Neutrophil (primary cell): Measurements from ENCODE around the gene TSPAN12.

Source experiments
- H3K27ac ChIP-seq: fragments of 200-600 bp; sonication (generic); 2 replicates; pipeline ENCODE4 v1.5.1; 2016; ENCODE audit warnings: mild to moderate bottlenecking, moderate library complexity
- H3K27me3 ChIP-seq: fragments of 200-600 bp; sonication (generic); 2 replicates; pipeline ENCODE4 v1.6.0; 2016; ENCODE audit warnings: mild to moderate bottlenecking
- H3K36me3 ChIP-seq: fragments of 200-600 bp; sonication (generic); 2 replicates; pipeline ENCODE4 v1.5.1; 2017
- H3K4me1 ChIP-seq, 2 experiments: fragments of 200-600 bp in 1 of 2; sonication (generic) in 1 of 2; 1 replicate in 1 of 2; 2 replicates in 1 of 2; pipeline versions ENCODE4 v1.5.1 to v1.6.1; 2013 to 2016; ENCODE audit warnings: low read depth in 1 of 2, low read length in 1 of 2, mild to moderate bottlenecking in 1 of 2, moderate library complexity in 1 of 2; ENCODE audit not compliant: control insufficient read depth in 1 of 2, insufficient read depth in 1 of 2
- H3K4me3 ChIP-seq, 2 experiments: fragments of 200-600 bp in 1 of 2; sonication (generic) in 1 of 2; 1 replicate in 1 of 2; 2 replicates in 1 of 2; pipeline ENCODE4 v1.5.1; 2013 to 2016; ENCODE audit warnings: low read depth in 1 of 2, low read length in 1 of 2, mild to moderate bottlenecking in 1 of 2, moderate library complexity in 1 of 2
- H3K9me3 ChIP-seq: fragments of 200-600 bp; sonication (generic); 2 replicates; pipeline ENCODE4 v1.5.1; 2016
- TF ChIP-seq, protein P1 (sequence below): fragments of 200-600 bp; sonication (generic); IDR thresholded peaks from 2 replicates; pipeline ENCODE4 v1.5.1; 2016; ENCODE audit warnings: antibody characterized with exemption

Gene TSPAN12

GRCh38 chr7:120856621-120857352 lies 1.2 kb downstream of the TSPAN12 start:
- H3K36me3 ChIP-seq = no peaks in the 10 kb centered on the region
- no peak overlapping the region for H3K27ac ChIP-seq
- TF ChIP-seq, protein P1, sequence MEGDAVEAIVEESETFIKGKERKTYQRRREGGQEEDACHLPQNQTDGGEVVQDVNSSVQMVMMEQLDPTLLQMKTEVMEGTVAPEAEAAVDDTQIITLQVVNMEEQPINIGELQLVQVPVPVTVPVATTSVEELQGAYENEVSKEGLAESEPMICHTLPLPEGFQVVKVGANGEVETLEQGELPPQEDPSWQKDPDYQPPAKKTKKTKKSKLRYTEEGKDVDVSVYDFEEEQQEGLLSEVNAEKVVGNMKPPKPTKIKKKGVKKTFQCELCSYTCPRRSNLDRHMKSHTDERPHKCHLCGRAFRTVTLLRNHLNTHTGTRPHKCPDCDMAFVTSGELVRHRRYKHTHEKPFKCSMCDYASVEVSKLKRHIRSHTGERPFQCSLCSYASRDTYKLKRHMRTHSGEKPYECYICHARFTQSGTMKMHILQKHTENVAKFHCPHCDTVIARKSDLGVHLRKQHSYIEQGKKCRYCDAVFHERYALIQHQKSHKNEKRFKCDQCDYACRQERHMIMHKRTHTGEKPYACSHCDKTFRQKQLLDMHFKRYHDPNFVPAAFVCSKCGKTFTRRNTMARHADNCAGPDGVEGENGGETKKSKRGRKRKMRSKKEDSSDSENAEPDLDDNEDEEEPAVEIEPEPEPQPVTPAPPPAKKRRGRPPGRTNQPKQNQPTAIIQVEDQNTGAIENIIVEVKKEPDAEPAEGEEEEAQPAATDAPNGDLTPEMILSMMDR = no peak
- peaks cover 89% of the 10 kb centered on the region for H3K27me3 ChIP-seq
- H3K4me3 ChIP-seq = peak overlapping the region; percentile 37 to 63
- H3K9me3 ChIP-seq = no peaks in the 10 kb centered on the region
- H3K4me1 ChIP-seq = peaks cover 4 to 15% of the 10 kb centered on the region in 2 experiments

- peaks cover 4 to 15% of the 10 kb centered on the region in 2 experiments for H3K4me1 ChIP-seq
- H3K4me3 ChIP-seq = no peak overlapping the region
- H3K27ac ChIP-seq = no peak overlapping the region
- no peaks in the 10 kb centered on the region for H3K9me3 ChIP-seq
- H3K27me3 ChIP-seq = peaks cover 84% of the 10 kb centered on the region
- H3K36me3 ChIP-seq = no peaks in the 10 kb centered on the region
- TF ChIP-seq, protein P1 = no peak
These were observed 1.7 kb downstream of the TSPAN12 start for GRCh38 chr7:120856198-120856597.

- H3K27ac ChIP-seq = no peak overlapping the region
- H3K9me3 ChIP-seq = no peaks in the 10 kb centered on the region
- H3K27me3 ChIP-seq = peaks cover 49% of the 10 kb centered on the region
- peaks cover 0 to 15% of the 10 kb centered on the region in 2 experiments for H3K4me1 ChIP-seq
- H3K36me3 ChIP-seq = no peaks in the 10 kb centered on the region
- H3K4me3 ChIP-seq = no peak overlapping the region
- TF ChIP-seq, protein P1 = no peak
These were observed 5.2 kb downstream of the TSPAN12 start for GRCh38 chr7:120852700-120853099.

GRCh38 chr7:120843109-120843508 lies 14.8 kb downstream of the TSPAN12 start:
- Histone ChIP-seq H3K9me3 (no peaks in the 10 kb centered on the region), H3K4me3 (no peak overlapping the region)

DNA sequence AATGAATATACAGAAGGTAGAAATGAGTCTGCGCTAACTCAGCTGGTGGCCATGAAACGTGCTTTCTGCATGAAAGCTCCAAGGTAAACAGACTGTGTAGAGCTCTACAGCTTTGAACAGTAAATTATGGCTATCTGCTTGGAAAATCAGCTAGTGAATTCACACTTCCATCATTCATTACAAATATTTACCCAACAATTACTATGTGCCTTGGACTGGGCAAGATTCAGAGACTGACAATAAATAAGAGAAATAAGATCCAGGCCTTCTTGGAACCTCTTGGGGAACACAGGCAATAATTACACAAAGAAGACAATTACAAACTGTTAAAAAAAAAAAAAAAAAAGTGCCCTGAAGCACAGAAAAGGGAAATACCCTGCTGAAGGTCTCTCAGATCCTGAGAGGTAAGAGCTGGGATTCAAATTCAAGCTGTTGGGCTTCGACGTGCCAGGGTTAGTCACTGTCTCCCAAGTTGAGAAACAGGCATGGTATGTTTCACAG lies 15.8 kb downstream of the TSPAN12 start:
- Histone ChIP-seq H3K36me3 (no peaks in the 10 kb centered on the region), H3K4me1 (no peaks in the 10 kb centered on the region), H3K27ac (no peak overlapping the region), H3K27me3 (no peaks in the 10 kb centered on the region), H3K4me3 (no peak overlapping the region), H3K9me3 (no peaks in the 10 kb centered on the region)
- TF ChIP-seq, protein P1 = no peak

More at GRCh38 chr7:120843109-120843508, 14.8 kb downstream of the TSPAN12 start:
- Histone ChIP-seq H3K36me3 (no peaks in the 10 kb centered on the region), H3K27ac (no peak overlapping the region), H3K27me3 (no peaks in the 10 kb centered on the region), H3K4me1 (no peaks in the 10 kb centered on the region)
- TF ChIP-seq, protein P1 = no peak
